ENCODE results near the gene HOATZ.

DNA sequence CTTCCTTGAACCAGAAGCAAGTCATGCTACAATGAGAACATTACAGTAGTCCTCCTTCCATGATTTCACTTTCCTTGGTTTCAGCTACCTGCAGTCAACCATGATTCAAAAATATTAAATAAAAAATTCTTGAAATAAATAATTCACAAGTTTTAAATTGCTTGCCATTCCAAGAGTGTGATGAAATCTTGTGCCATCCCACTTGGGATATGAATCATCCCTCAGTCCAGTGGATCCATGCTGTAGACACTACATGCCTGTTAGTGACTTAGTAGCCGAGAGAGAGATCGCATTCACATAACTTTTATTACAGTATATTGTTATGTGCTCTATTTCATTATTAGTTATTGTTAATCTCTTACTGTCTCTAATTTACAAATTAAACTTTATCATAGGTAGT lies 6.0 kb downstream of the HOATZ start:
- TF ChIP-seq EZH2 (IDR thresholded peaks at IDR 0.05; ENCODE audit: insufficient read depth, poor library complexity, severe bottlenecking) = no peak
- no peak for TF ChIP-seq EZH2phosphoT487 (IDR thresholded peaks at IDR 0.05; ENCODE audit: insufficient read depth, low read depth)
